HCEC 1CT (cell line): ENCODE measurements around the gene NLRX1.
A peak's percentile ranks its signal among the peaks of the same experiment; 100 is the strongest.
"Not testable (repeated sequence)": the region's sequence is repeated elsewhere in the genome, so short reads cannot be mapped to it uniquely, and the experiment has no call there.

Source experiments
- DNase-seq: peaks from one replicate; pipeline ENCODE4 v3.0.0-alpha.2; 2017

Gene NLRX1

GRCh38 chr11:119218141-119218878, 49.8 kb downstream of the NLRX1 start:
- DNase-seq: peak; percentile 99

DNA sequence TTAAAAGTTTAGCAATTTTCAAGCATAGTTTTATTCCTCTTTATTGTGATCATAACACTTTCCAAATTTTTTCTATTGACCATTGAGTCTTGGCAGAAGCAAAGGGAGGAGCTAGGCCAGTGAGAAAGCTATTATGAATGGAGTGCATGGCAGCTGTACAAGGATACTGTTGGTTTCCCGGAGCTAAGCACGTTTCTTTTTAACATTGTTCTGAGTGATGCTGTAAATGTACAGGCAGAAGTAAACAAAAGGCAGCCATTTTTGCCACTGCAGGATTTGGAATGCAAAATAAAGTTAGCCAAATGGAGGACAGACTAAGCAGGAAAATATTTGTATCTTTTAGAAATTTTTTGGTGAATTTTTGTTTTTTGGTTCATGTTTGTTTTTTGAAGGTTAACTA, 53.8 kb downstream of the NLRX1 start:
- peak; percentile 33 for DNase-seq

GRCh38 chr11:119222891-119223290, 54.4 kb downstream of the NLRX1 start:
- no peak for DNase-seq

DNA sequence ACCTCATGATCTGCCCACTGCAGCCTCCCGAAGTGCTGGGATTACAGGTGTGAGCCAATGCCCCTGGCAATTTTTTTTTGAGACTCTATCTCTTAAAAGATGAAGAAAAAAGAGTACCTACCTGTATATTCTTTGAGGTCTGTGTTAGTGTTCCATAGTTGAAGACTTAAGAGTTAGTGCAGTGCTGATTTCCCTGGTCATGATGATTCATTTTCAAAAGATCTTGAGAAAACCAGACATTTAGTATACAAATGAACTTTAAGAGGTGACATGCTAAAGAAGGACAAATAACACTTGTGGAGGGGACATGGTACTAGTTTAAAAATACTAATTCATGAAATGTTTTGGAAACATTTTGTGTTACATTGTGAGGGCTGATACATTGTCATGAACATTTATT, 55.3 kb downstream of the NLRX1 start:
- peak; percentile 48 for DNase-seq

DNA sequence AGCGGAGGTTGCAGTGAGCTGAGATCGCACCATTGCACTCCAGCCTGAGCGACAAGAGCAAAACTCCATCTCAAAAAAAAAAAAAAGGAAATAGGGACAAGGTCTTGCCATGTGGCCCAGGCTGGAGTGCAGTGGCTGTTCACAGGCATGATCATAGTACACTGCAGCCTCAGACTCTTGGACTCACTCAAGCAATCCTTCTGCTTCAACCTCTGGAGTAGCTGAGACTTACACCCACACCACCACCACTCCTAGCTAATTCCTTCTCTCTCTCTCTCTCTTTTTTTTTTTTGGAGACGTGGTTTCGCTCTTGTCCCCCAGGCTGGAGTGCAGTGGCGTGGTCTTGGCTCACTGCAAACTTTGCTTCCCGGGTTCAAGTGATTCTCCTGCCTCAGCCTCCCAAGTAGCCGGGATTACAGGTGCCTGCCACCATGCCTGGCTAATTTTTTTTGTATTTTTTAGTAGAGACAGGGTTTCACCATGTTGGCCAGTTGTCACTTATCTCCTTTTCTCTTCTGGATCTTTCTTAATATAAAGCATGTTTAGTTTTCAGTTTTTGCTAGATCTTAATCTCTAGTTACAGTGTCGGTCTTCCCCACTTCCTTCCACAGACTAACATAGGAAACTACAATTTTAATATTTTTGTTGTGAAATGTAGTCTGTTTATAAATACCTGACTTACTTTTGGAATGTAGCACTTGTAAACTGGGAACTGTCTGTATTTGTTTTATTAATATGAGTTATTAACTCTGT, 60.2 kb downstream of the NLRX1 start:
- not testable (repeated sequence) for DNase-seq

DNA sequence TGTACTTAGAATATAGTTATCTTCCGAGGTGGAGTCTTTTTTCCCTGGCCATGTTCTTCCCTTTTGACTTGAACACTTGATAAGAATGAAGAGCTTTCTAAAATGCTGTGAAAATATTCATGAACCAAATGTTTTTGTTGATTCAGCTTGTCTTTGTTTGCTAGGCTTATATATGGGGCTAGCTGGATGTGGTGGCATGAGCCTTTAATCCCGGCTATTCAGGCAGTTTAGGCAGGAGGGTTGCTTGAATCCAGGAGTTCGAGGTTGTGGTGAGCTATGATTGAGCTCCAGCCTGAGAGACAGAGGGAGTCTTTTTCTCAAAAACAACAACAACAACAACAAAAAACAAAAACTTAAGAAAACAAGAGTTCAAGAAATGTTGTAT, 60.8 kb downstream of the NLRX1 start:
- DNase-seq: no peak

GRCh38 chr11:119229741-119230140, 61.2 kb downstream of the NLRX1 start:
- DNase-seq: no peak
